ENCODE data around the gene MYO1F.

Gene MYO1F

GRCh38 chr19:8477889-8478288, 99.4 kb downstream of the MYO1F start:
- no peak for TF ChIP-seq CTCF (IDR thresholded peaks at IDR 0.05)
- H3K27ac ChIP-seq, result no peak overlapping the region
- no peak for DNase-seq (ENCODE audit: low spot score)
- no peak overlapping the region for H3K4me3 ChIP-seq

GRCh38 chr19:8476524-8476923, 100.7 kb downstream of the MYO1F start:
- no peak for DNase-seq (ENCODE audit: low spot score)
- Histone ChIP-seq H3K4me3 (no peak overlapping the region), H3K27ac (no peak overlapping the region)
- TF ChIP-seq CTCF (IDR thresholded peaks at IDR 0.05), result no peak

GRCh38 chr19:8475005-8475404, 102.2 kb downstream of the MYO1F start:
- DNase-seq (ENCODE audit: low spot score), result no peak
- H3K27ac ChIP-seq, result no peak overlapping the region
- no peak overlapping the region for H3K4me3 ChIP-seq
- TF ChIP-seq CTCF (IDR thresholded peaks at IDR 0.05), result no peak

GRCh38 chr19:8473648-8474476, 103.4 kb downstream of the MYO1F start:
- no peak for TF ChIP-seq CTCF (IDR thresholded peaks at IDR 0.05)
- Histone ChIP-seq H3K27ac (no peak overlapping the region), H3K4me3 (no peak overlapping the region)
- no peak for DNase-seq (ENCODE audit: low spot score)

All from coronary artery (tissue), 2 donors.